AG04449 (cell line): ENCODE measurements around the gene GYPC.

ENCODE experiments used
- CTCF ChIA-PET: fragments of 350-600 bp; formaldehyde crosslinking; extraction: SDS; loops from one replicate; lab custom pipeline; 2021; ENCODE audit warnings: antibody characterized with exemption; lab: Yijun Ruan, JAX
- POLR2A ChIA-PET: fragments of 400-600, 350-600 bp; formaldehyde crosslinking; extraction: SDS; loops from one replicate; lab custom pipeline; 2020; ENCODE audit warnings: antibody characterized with exemption, inconsistent platforms; lab: Yijun Ruan, JAX
- DNase-seq: peaks from one replicate; pipeline ENCODE4 v3.0.0-alpha.2; 2010; ENCODE audit warnings: low read depth, low spot score
- H3K4me3 ChIP-seq: 2 replicates; pipeline ENCODE4 v1.5.1; 2011; ENCODE audit warnings: low read depth, mild to moderate bottlenecking, control low read depth, low read length
- CTCF ChIP-seq: IDR thresholded peaks from one replicate; pipeline ENCODE4 v1.5.1; 2011; ENCODE audit warnings: mild to moderate bottlenecking, moderate library complexity, low read length, control low read depth, inconsistent platforms; ENCODE audit not compliant: insufficient read depth; ENCODE audit errors: missing control alignments

Gene GYPC

GRCh38 chr2:126664234-126664633 is 8.3 kb downstream of the GYPC start:
- DNase-seq, result no peak
- POLR2A ChIA-PET, result no interaction called here
- no peak overlapping the region for H3K4me3 ChIP-seq
- TF ChIP-seq CTCF, result no peak
- CTCF ChIA-PET, result no interaction called here

- no peak overlapping the region for H3K4me3 ChIP-seq
- CTCF ChIA-PET, result no interaction called here
- no peak for DNase-seq
- TF ChIP-seq CTCF, result no peak
- POLR2A ChIA-PET, result no interaction called here
These were observed 8.7 kb downstream of the GYPC start for GRCh38 chr2:126664639-126665038.

GRCh38 chr2:126665483-126665882 is 9.5 kb downstream of the GYPC start:
- POLR2A ChIA-PET, result no interaction called here
- CTCF ChIA-PET, result no interaction called here
- DNase-seq, result no peak
- no peak overlapping the region for H3K4me3 ChIP-seq
- no peak for TF ChIP-seq CTCF

- no peak for DNase-seq
- CTCF ChIA-PET, result no interaction called here
- TF ChIP-seq CTCF, result no peak
- no peak overlapping the region for H3K4me3 ChIP-seq
- POLR2A ChIA-PET, result no interaction called here
These were observed 12.3 kb downstream of the GYPC start for GRCh38 chr2:126668254-126668653.

GRCh38 chr2:126669772-126670171 is 13.8 kb downstream of the GYPC start:
- TF ChIP-seq CTCF, result no peak
- CTCF ChIA-PET, result interaction anchor here (1.3 kb wide), 1 partner anchor 10 kb away, joined by 3 read pairs; no protein-coding TSS in a partner anchor
- POLR2A ChIA-PET, result no interaction called here

GRCh38 chr2:126671488-126671887 is 15.5 kb downstream of the GYPC start:
- DNase-seq, result no peak
- TF ChIP-seq CTCF, result no peak
- ChIA-PET CTCF (no interaction called here), POLR2A (no interaction called here)
- no peak overlapping the region for H3K4me3 ChIP-seq

More at GRCh38 chr2:126669772-126670171, 13.8 kb downstream of the GYPC start:
- no peak overlapping the region for H3K4me3 ChIP-seq
- DNase-seq, result no peak
